ENCODE measurements around the gene FAM24B.
"Not testable (repeated sequence)": the region's sequence is repeated elsewhere in the genome, so short reads cannot be mapped to it uniquely, and the experiment has no call there.

The FAM24B gene, protein sequence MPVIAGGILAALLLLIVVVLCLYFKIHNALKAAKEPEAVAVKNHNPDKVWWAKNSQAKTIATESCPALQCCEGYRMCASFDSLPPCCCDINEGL

GRCh38 chr10:122879339-122880273 is at the start of gene FAM24B:
FAM24B (minus strand) TSS chr10:122879581; CDS start chr10:122850515, 29,066 bp downstream.
- DNase-seq, result peak; percentile 93

DNA sequence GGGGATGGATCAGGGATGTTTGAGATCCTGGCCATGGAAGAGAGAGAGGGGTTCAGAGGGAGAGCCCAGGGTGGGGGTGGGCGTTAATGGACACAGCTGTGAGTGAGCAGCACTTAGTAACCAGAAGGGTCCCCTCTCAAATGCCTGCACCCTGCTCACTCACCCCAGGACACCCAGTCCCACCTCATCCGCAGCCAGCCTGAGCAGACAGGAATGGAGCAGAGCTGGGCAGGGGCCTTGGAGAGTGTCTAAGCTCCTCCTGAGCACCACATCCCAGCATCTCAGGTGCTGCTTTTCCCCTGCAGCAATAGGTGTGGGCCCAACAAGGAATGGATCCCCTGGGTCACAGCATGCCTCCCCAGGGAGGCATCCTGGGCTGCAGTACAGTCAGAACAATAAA is 36.3 kb upstream of the FAM24B start:
- no peak for DNase-seq

DNA sequence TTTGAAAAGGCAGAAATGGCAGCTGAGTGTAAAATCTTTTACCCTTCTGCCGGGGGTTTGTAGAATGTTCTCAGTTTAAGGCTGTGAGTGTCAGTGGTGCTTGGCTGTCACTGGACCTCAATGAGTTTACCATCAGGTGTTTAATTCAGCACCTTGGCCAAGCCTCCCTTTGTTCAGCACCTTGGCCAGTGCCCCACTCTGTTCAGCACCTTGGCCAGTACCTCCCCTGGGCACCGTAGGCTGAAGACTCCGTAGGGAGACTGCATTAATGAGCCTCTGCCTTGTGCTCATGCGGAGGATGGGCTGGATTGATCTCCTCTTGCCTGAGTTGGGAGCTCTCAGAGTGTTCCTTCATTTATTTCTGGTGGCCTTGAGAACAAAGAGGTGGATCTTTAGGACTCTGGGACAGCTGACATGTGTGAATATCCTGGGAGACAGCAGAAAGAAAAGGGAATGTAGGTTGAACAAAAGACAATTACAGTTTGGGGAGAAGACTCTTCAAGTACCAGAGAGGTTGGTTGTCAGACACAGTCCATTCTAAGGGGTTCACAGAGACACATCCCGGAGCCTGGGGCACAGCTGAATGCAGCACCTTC is 32.6 kb upstream of the FAM24B start:
- no peak for DNase-seq

GRCh38 chr10:122910310-122910709 is 30.9 kb upstream of the FAM24B start, which contains the start of gene FAM24A:
FAM24A (plus strand) TSS chr10:122910610; CDS start chr10:122911635, 1,025 bp downstream.
- no peak for DNase-seq

- not testable (repeated sequence) for DNase-seq
Observed at GRCh38 chr10:122903861-122904260, 24.5 kb upstream of the FAM24B start.

DNA sequence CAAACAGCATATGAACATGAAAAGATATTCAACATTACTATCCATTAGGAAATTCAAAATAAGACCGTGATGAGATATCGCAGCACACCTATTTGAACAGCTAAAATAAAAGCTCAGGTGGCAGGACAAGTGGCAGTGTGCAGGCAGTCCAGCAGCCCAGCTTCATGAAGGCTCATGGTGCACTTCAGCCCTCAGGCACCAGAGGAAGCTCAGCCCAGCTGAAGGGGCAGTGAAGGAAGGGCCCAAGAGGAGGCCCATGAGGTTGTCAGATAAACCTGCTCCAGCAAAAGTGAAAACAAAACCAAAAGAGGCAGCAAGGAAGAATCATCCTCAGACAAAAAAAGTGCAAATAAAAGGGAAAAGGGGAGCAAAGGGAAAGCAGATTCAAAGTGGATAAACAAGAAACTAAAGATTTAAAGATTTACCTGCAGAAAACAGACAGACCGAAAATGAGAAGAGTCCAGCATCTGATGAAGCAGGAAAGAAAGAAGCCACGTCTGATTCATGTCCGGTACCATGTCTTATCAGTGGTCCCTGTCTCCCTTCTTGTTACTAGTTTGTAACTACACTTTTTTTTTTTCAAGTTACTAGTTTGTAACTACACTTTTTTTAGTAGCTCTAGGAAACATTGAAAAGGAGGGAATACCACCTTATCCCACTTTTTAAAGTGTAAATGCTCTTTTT is 15.0 kb upstream of the FAM24B start:
- DNase-seq, result no peak

- DNase-seq, result no peak
Observed at GRCh38 chr10:122884166-122884565, 4.8 kb upstream of the FAM24B start.

GRCh38 chr10:122882766-122883165 is 3.4 kb upstream of the FAM24B start:
- DNase-seq, result no peak

- DNase-seq, result no peak
Observed at GRCh38 chr10:122878799-122879338, 512 bp downstream of the FAM24B start.

DNA sequence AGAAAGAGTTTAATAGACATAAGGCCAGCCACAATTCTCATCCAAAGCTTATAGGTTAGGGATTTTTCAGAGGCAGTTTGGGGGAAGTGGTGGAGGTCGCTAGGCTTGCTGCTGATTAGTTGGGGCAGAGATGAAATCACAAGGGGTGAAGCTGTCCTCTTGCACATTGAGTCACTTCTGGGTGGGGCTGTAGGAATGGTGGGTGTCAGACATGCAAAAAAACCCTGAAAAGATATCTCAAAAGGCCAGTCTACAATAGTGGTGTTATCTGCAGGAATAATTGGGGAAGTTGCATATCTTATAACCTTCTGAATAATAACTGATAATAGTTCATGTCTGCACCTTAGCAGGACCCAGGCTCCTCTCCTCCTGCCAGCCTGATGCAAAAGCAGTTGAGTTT is 2.1 kb downstream of the FAM24B start:
- no peak for DNase-seq

DNA sequence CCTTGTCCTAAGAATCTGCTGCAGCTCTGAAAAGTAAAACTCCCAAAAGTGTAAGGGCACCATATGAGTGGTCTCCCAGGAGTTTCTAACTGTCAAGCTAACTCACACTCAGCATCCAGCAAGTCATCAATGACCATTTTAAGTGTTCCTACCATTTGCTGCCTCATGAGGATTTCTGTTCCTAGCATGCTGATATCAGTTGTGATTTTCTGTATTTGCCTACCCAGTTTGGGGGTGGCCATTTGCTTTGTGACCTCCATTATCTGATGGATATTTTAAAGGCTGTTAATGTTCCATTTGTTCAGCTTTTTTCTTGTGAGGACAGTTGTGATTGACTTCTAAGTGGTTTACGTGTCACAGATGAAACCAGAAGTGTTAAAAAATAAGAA is 2.9 kb downstream of the FAM24B start:
- DNase-seq, result no peak

DNA sequence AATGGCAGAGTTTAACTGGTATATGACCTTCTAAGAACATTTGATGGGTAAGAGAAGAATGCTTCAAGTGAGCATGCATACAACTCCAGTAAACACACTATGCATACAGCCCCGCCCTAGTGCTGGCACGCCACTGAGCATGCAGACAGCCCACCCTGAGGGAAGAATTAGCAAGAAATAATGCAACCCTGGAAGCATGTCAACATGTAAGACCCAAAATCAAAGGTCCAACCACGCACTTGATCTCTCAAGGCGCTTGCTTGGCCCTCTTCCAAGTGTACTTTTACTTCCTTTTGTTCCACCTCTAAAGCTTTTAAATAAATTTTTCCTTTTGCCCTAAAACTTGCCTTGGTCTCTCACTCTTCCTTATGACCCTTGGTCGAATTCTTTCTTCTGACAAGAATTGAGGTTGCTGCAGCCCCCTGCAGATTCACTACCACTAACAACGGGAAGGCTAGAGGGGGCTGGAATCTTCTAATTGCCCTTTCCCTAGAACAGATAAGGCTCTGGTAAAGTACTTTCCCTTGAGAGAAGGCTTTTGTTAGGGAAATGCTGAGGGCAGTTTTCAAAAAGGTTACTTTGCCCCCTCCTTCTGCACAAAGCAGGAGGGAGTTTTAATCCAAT is 3.4 kb downstream of the FAM24B start:
- no peak for DNase-seq

DNA sequence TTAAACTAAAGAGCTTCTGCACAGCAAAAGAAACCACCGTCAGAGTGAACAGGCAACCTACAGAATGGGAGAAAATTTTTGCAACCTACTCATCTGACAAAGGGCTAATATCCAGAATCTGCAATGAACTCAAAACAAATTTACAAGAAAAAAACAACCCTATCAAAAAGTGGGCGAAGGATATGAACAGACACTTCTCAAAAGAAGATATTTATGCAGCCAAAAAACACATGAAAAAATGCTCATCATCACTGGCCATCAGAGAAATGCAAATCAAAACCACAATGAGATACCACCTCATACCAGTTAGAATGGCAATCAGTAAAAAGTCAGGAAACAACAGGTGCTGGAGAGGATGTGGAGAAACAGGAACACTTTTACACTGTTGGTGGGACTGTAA is 7.4 kb downstream of the FAM24B start:
- DNase-seq, result not testable (repeated sequence)

GRCh38 chr10:122868768-122869167 is 10.6 kb downstream of the FAM24B start:
- DNase-seq, result not testable (repeated sequence)

GRCh38 chr10:122866757-122867482 is 12.5 kb downstream of the FAM24B start:
- not testable (repeated sequence) for DNase-seq

DNA sequence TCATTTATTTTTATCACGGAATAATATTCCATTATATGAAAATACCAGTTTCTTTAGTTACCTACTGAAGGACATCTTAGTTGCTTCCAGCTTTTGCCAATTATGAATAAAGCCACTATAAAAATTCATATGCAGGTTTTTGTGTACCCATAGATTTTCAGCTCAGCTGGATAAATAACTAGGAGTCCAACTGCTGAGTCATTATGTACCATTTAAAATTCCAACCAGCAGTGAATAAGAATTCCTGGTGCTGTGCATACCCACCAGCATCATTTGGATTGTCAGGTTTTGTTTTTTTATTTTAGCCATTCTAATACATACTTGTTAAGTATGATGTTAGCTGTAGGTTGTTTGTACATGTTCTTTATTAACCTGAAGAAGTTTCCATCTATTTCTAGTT is 14.5 kb downstream of the FAM24B start:
- no peak for DNase-seq

GRCh38 chr10:122864194-122864592 is 15.2 kb downstream of the FAM24B start:
- DNase-seq, result no peak

DNA sequence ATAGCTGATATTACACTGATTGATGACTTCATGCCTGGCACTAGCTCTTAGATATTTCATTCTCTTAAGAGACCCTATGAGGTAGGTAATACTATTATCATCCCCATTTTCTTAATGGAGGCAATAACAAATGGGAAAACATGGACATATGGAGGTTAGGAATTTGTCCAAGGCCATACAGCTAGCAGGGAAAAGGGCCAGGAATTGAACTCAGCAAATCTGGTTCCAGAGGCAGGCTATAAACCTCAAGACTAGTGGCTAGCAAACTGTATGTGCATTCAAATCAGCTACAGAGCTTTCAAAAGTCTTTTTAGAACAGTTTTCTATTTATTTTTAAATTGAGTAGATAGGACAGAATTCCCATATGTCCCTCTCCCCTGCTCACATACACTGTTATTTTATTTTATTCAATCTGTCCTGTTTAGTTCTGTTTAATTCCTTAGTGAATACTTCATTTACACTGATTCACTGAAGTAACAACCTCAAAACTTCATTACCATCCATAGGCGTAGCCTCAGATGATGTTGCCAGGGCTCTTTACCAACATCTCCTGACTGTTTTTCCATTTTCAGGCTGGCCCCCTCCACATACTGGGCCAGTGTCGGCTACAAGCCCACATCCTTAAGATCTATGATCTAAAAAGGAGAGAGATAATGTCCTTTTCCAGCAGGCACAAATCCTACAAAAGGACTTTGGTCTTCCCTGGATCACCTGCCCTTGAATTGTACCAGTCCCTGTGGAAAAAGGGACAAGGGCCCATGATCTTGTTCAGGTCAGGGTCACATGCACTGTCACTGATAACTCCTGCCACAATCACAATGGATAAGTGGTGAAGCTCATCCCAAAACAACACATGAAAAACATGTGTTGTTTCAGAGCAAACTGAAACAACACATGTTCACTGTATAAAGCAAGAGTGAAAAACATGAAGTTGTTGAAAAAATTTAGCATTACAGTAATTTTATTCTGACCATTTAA is 15.9 kb downstream of the FAM24B start:
- DNase-seq, result no peak

DNA sequence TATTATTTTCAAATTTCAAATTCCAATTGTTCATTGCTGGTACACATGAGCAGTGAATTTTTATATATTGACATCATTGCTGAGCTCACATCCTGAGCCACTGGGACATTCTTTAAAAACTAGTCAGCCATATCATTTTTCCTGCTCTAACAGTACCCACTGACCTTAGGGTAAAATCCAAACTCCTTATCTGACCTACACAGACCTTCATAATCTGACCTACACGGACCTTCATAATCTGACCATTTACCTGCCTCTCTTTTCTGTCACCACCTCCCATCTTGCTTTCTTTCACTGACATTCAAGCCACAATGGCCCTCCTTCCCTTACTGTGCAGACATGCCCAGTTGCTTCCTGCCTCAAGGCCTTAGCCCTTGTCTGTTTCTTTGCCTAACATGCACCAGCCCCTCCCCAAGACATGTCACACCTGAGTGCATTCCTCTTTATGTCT is 17.6 kb downstream of the FAM24B start:
- no peak for DNase-seq

DNA sequence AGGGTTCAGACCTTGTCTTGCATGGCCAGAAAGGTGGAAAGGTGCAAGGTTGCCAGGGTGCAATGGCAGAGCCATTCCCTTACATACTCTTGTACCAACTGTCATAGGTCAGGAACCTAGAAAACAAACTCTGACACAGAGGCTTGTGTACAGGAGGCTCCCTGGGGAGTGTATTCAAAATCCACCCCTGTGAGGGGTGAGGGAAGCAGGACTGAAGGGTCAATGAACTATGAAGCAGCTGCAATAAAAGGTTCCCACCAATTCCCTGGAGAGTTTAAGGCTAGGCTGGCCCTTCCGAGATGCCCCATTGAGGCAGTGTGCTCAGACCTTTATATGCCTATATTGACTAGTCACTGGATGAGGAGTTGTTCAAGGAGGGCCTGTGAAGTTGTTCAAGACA is 19.9 kb downstream of the FAM24B start:
- no peak for DNase-seq
